H9 (cell line): ENCODE data around the gene RRH. TPM values are rescaled to one million over a fixed set of nuclear protein-coding genes. Genes with fewer than 3 reads are reported as not detected.

Source experiments
- DNase-seq: peaks from one replicate; pipeline ENCODE4 v3.0.0-alpha.2; 2017
- H2AFZ ChIP-seq: one replicate; pipeline ENCODE4 v1.6.1; 2013; ENCODE audit warnings: mild to moderate bottlenecking, low read length, control low read depth, moderate library complexity
- H2AK5ac ChIP-seq: 2 replicates; pipeline ENCODE4 v1.6.1; 2013; ENCODE audit warnings: low read length, control low read depth, mixed read lengths; ENCODE audit not compliant: insufficient read length
- H2BK120ac ChIP-seq: one replicate; pipeline ENCODE4 v1.6.1; 2013; ENCODE audit warnings: low read depth, mild to moderate bottlenecking, low read length, control low read depth, inconsistent platforms; ENCODE audit not compliant: poor library complexity, severe bottlenecking
- H2BK12ac ChIP-seq: 2 replicates; pipeline ENCODE4 v1.6.1; 2013; ENCODE audit warnings: low read length, control low read depth, mixed read lengths, low read depth; ENCODE audit not compliant: insufficient read length
- H2BK15ac ChIP-seq: 2 replicates; pipeline ENCODE4 v1.6.1; 2013; ENCODE audit warnings: low read depth, low read length, control low read depth
- H2BK20ac ChIP-seq: one replicate; pipeline ENCODE4 v1.6.1; 2013; ENCODE audit warnings: low read depth, mild to moderate bottlenecking, low read length, control low read depth, inconsistent platforms; ENCODE audit not compliant: poor library complexity, severe bottlenecking
- H2BK5ac ChIP-seq: 2 replicates; pipeline ENCODE4 v1.6.1; 2013; ENCODE audit warnings: low read length, control low read depth, mixed read lengths; ENCODE audit not compliant: insufficient read length
- H3K14ac ChIP-seq: 2 replicates; pipeline ENCODE4 v1.6.1; 2013; ENCODE audit warnings: low read length, control low read depth; ENCODE audit not compliant: insufficient read depth
- H3K18ac ChIP-seq: 2 replicates; pipeline ENCODE4 v1.6.1; 2013; ENCODE audit warnings: low read depth, mild to moderate bottlenecking, mixed read lengths, low read length, control low read depth; ENCODE audit not compliant: insufficient read length
- H3K23ac ChIP-seq: 2 replicates; pipeline ENCODE4 v1.6.1; 2013; ENCODE audit warnings: low read length, control low read depth, mixed read lengths, low read depth; ENCODE audit not compliant: insufficient read length
- H3K23me2 ChIP-seq: 2 replicates; pipeline ENCODE4 v1.6.1; 2013; ENCODE audit warnings: low read depth, mild to moderate bottlenecking, mixed read lengths, low read length, control low read depth; ENCODE audit not compliant: insufficient read length, poor library complexity, severe bottlenecking
- H3K27ac ChIP-seq: 2 replicates; pipeline ENCODE4 v1.5.1; 2013; ENCODE audit warnings: low read length, control low read depth, mixed read lengths, low read depth; ENCODE audit not compliant: insufficient read length
- H3K27me3 ChIP-seq: 2 replicates; pipeline ENCODE4 v1.6.1; 2013; ENCODE audit warnings: low read length, control low read depth, inconsistent platforms; ENCODE audit not compliant: insufficient read depth
- H3K4ac ChIP-seq: 2 replicates; pipeline ENCODE4 v1.6.1; 2013; ENCODE audit warnings: low read depth, mild to moderate bottlenecking, control low read depth, inconsistent platforms, low read length, moderate library complexity
- H3K4me1 ChIP-seq: 2 replicates; pipeline ENCODE4 v1.6.1; 2013; ENCODE audit warnings: low read length, control low read depth, inconsistent platforms; ENCODE audit not compliant: insufficient read depth
- H3K4me2 ChIP-seq: 2 replicates; pipeline ENCODE4 v1.6.1; 2013; ENCODE audit warnings: low read length, control low read depth, mixed read lengths; ENCODE audit not compliant: insufficient read length, insufficient read depth
- H3K56ac ChIP-seq: 2 replicates; pipeline ENCODE4 v1.6.1; 2013; ENCODE audit warnings: low read depth, mild to moderate bottlenecking, mixed read lengths, low read length, control low read depth; ENCODE audit not compliant: insufficient read length
- H3K79me1 ChIP-seq: 2 replicates; pipeline ENCODE4 v1.6.1; 2013; ENCODE audit warnings: low read depth, mild to moderate bottlenecking, moderate library complexity, low read length, control low read depth, inconsistent platforms; ENCODE audit not compliant: insufficient read depth, poor library complexity, severe bottlenecking
- H3K79me2 ChIP-seq: 2 replicates; pipeline ENCODE4 v1.6.1; 2013; ENCODE audit warnings: low read length, control low read depth, inconsistent platforms; ENCODE audit not compliant: insufficient read depth
- H3K9ac ChIP-seq: 2 replicates; pipeline ENCODE4 v1.6.1; 2013; ENCODE audit warnings: low read length, control low read depth, mixed read lengths; ENCODE audit not compliant: insufficient read length; ENCODE audit errors: extremely low read depth
- H3K9me3 ChIP-seq: one replicate; pipeline ENCODE4 v1.6.1; 2013; ENCODE audit warnings: low read depth, low read length, inconsistent platforms; ENCODE audit not compliant: control insufficient read depth
- H3T11ph ChIP-seq: one replicate; pipeline ENCODE4 v1.6.1; 2013; ENCODE audit warnings: mild to moderate bottlenecking, low read length, control low read depth, inconsistent platforms
- H4K20me1 ChIP-seq: one replicate; pipeline ENCODE4 v1.6.1; 2013; ENCODE audit not compliant: control insufficient read depth, insufficient read length, insufficient read depth
- H4K5ac ChIP-seq: 2 replicates; pipeline ENCODE4 v1.6.1; 2013; ENCODE audit warnings: low read depth, mild to moderate bottlenecking, mixed read lengths, low read length, control low read depth; ENCODE audit not compliant: insufficient read length
- H4K8ac ChIP-seq: replicated peaks from 2 replicates; pipeline ENCODE4 v1.6.1; 2013; ENCODE audit warnings: low read length, control low read depth, mixed read lengths, low read depth; ENCODE audit not compliant: insufficient read length
- H4K91ac ChIP-seq: 2 replicates; pipeline ENCODE4 v1.6.1; 2013; ENCODE audit warnings: low read depth, mild to moderate bottlenecking, moderate library complexity, mixed read lengths, low read length, control low read depth; ENCODE audit not compliant: insufficient read length
- H3K27ac Mint-ChIP-seq, 3 experiments: 2 replicates in 2 of 3; 3 replicates in 1 of 3; pipeline ENCODE4 v1.8.0; 2020 to 2021; ENCODE audit warnings: mixed read lengths in 3 of 3, mild to moderate bottlenecking in 1 of 3, moderate library complexity in 1 of 3
- H3K27me3 Mint-ChIP-seq: 2 replicates; pipeline ENCODE4 v1.8.0; 2021; ENCODE audit warnings: low read depth, mild to moderate bottlenecking, moderate library complexity, mixed read lengths
- H3K36me3 Mint-ChIP-seq, 3 experiments: 2 replicates in 2 of 3; 3 replicates in 1 of 3; pipeline ENCODE4 v1.8.0; 2020 to 2021; ENCODE audit warnings: low read depth in 3 of 3, mixed read lengths in 3 of 3; ENCODE audit not compliant: insufficient read depth in 1 of 3
- H3K4me1 Mint-ChIP-seq, 2 experiments: 2 replicates each; pipeline ENCODE4 v1.8.0; 2020; ENCODE audit warnings: mixed read lengths in 2 of 2
- H3K4me3 Mint-ChIP-seq, 2 experiments: 2 replicates in 1 of 2; 3 replicates in 1 of 2; pipeline ENCODE4 v1.8.0; 2020 to 2021; ENCODE audit warnings: mild to moderate bottlenecking in 2 of 2, mixed read lengths in 2 of 2, moderate library complexity in 1 of 2
- H3K9me3 Mint-ChIP-seq, 2 experiments: 2 replicates in 1 of 2; 3 replicates in 1 of 2; pipeline ENCODE4 v1.8.0; 2020; ENCODE audit warnings: mild to moderate bottlenecking in 2 of 2, mixed read lengths in 2 of 2, moderate library complexity in 1 of 2
- CTCF ChIP-seq: fragments of 200-600 bp; sonication (generic); conservative IDR thresholded peaks from 3 replicates; pipeline ENCODE4 v1.8.0; 2021; ENCODE audit warnings: antibody characterized with exemption, mild to moderate bottlenecking
- total RNA-seq: library from RNA; stranded (reverse); gene quantifications from 2 replicates; pipeline ENCODE4 v1.2.1, GENCODE V29; 2021

Gene RRH
- total RNA-seq, 1 experiment from 2014 or later = not detected

DNA sequence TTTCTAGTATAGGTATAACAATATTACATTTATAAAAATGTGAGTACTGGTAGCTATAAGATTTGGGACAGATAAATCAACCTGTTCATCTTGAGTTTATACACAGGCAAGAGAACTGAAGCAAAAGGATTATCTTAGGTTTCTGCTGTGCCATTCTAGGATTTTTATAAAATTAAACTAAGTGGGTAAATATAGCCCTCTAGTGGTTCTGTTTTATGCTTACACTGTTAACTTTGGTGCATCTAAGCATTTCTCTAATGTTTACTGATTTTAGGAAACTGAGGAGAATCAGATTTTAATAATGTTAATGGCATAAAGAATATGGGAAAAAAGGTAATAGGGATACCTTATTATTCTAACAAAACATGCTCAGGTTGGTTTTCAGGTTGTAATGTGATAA lies 1.1 kb upstream of the RRH start:
- no peak for DNase-seq
- H3K79me2 ChIP-seq = no peaks in the 10 kb centered on the region; the same call in 1 of the 2 replicates
- H4K8ac ChIP-seq = no peak overlapping the region
- Mint-ChIP-seq H3K27ac (no peak overlapping the region), H3K9me3 (no peaks in the 10 kb centered on the region), H3K4me1 (no peaks in the 10 kb centered on the region), H3K36me3 (peaks cover 9 to 29% (median 26%) of the 10 kb centered on the region in 3 experiments; a peak in 6 of 7 replicates), H3K4me3 (no peak overlapping the region), H3K27me3 (no peaks in the 10 kb centered on the region)
- H2BK15ac ChIP-seq = no peak overlapping the region
- H2BK20ac ChIP-seq = no peak overlapping the region
- no peak overlapping the region for H2AK5ac ChIP-seq
- no peaks in the 10 kb centered on the region for H4K20me1 ChIP-seq
- no peaks in the 10 kb centered on the region for H3K27me3 ChIP-seq
- H3K9me3 ChIP-seq = no peaks in the 10 kb centered on the region
- H3K27ac ChIP-seq = no peak overlapping the region
- H3K4ac ChIP-seq = no peak overlapping the region
- H3T11ph ChIP-seq = no peak overlapping the region
- H3K23ac ChIP-seq = no peak overlapping the region
- H3K4me2 ChIP-seq = no peak overlapping the region
- TF ChIP-seq CTCF = peak; percentile 65
- no peak overlapping the region for H2BK12ac ChIP-seq
- H3K23me2 ChIP-seq = no peaks in the 10 kb centered on the region
- no peak overlapping the region for H2AFZ ChIP-seq
- H4K91ac ChIP-seq = no peak overlapping the region
- no peak overlapping the region for H3K18ac ChIP-seq
- H3K79me1 ChIP-seq = no peaks in the 10 kb centered on the region
- no peak overlapping the region for H3K14ac ChIP-seq
- H3K9ac ChIP-seq = no peak overlapping the region
- H4K5ac ChIP-seq = no peak overlapping the region
- H3K56ac ChIP-seq = no peak overlapping the region
- no peak overlapping the region for H2BK5ac ChIP-seq
- no peak overlapping the region for H2BK120ac ChIP-seq
- H3K4me1 ChIP-seq = no peaks in the 10 kb centered on the region
